A673 (cell line): ENCODE measurements around the gene HMG20B. TPM values are rescaled to one million over a fixed set of nuclear protein-coding genes. Genes with fewer than 3 reads are reported as not detected.

Source experiments
- BruUV-seq: library from RNA; stranded (reverse); fragments of 400-500 nt; replicated peaks from 2 replicates; lab custom pipeline; 2021; lab: Mats Ljungman, UMichigan
- CTCF ChIA-PET: fragments of 300-600 bp; sonication (Branson Sonifier 250); formaldehyde crosslinking; loops from one replicate; lab custom pipeline; 2022; ENCODE audit warnings: antibody characterized with exemption; lab: Charles Lee
- POLR2A ChIA-PET: fragments of 300-600 bp; sonication (Branson Sonifier 250); formaldehyde crosslinking; loops from one replicate; lab custom pipeline; 2022; ENCODE audit warnings: antibody characterized with exemption; ENCODE audit not compliant: low non-redundant PET; lab: Charles Lee
- DNase-seq: peaks from one replicate; pipeline ENCODE4 v3.0.0-alpha.2; 2015; ENCODE audit warnings: low spot score
- H3K27ac ChIP-seq: fragments of 200-600 bp; sonication (generic); 2 replicates; pipeline ENCODE4 v1.5.1; 2016; ENCODE audit warnings: mixed run types, low read depth, mild to moderate bottlenecking, mixed read lengths, antibody characterized with exemption, low read length; ENCODE audit not compliant: poor library complexity, severe bottlenecking
- H3K27me3 ChIP-seq: fragments of 200-600 bp; sonication (generic); replicated peaks from 2 replicates; pipeline ENCODE4 v1.6.1; 2017; ENCODE audit warnings: mixed run types, low read depth, mild to moderate bottlenecking, mixed read lengths, antibody characterized with exemption, low read length; ENCODE audit not compliant: insufficient read depth, poor library complexity
- H3K36me3 ChIP-seq: fragments of 200-600 bp; sonication (generic); 2 replicates; pipeline ENCODE4 v1.6.1; 2016; ENCODE audit warnings: mixed run types, mild to moderate bottlenecking, mixed read lengths, antibody characterized with exemption, low read length; ENCODE audit not compliant: insufficient read depth, poor library complexity, severe bottlenecking
- H3K4me1 ChIP-seq: fragments of 200-600 bp; sonication (generic); 2 replicates; pipeline ENCODE4 v1.6.1; 2017; ENCODE audit warnings: mixed run types, mild to moderate bottlenecking, mixed read lengths, antibody characterized with exemption, low read length; ENCODE audit not compliant: insufficient read depth, poor library complexity, severe bottlenecking
- H3K4me3 ChIP-seq: fragments of 200-600 bp; sonication (generic); 2 replicates; pipeline ENCODE4 v1.5.1; 2016; ENCODE audit warnings: low read depth, mixed run types, mild to moderate bottlenecking, mixed read lengths, low read length; ENCODE audit not compliant: poor library complexity, severe bottlenecking
- H3K9me3 ChIP-seq: fragments of 200-600 bp; sonication (generic); 2 replicates; pipeline ENCODE4 v1.6.1; 2016; ENCODE audit warnings: mixed run types, low read depth, mild to moderate bottlenecking, mixed read lengths, antibody characterized with exemption, low read length; ENCODE audit not compliant: poor library complexity, severe bottlenecking
- CTCF ChIP-seq: fragments of 300-800, 200-600 bp; sonication (generic); conservative IDR thresholded peaks from 2 replicates; pipeline ENCODE4 v1.5.1; 2017; ENCODE audit warnings: low read depth, mild to moderate bottlenecking, antibody characterized with exemption, low read length, moderate library complexity, mixed read lengths
- EZH2 ChIP-seq: fragments of 200-600 bp; sonication (generic); IDR thresholded peaks from 2 replicates; pipeline ENCODE4 v1.6.1; 2017; ENCODE audit warnings: borderline replicate concordance, low read depth, mild to moderate bottlenecking, mixed read lengths, antibody characterized with exemption, low read length; ENCODE audit not compliant: poor library complexity, severe bottlenecking
- intact Hi-C: fragments of 100-400 bp; cut with micrococcal nuclease; formaldehyde crosslinking; loops from one replicate; pipeline ENCODE4 v1.10.0; 2022; ENCODE audit not compliant: unreplicated experiment
- total RNA-seq: library from RNA; stranded (reverse); gene quantifications from 2 replicates; pipeline ENCODE4 v1.2.3, GENCODE V29; 2021

Gene HMG20B
- total RNA-seq, 1 experiment from 2014 or later, result 53.9 TPM

GRCh38 chr19:3538965-3539755 lies 33.6 kb upstream of the HMG20B start, which contains the start of gene TEKTIP1:
Gene TEKTIP1, plus strand, starts transcription at chr19:3539174. Its CDS starts 4 bp downstream, at chr19:3539178.
- Histone ChIP-seq H3K27me3 (no peaks in the 10 kb centered on the region), H3K4me1 (no peaks in the 10 kb centered on the region), H3K27ac (no peak within 1 kb of the TSS), H3K4me3 (no peak within 1 kb of the TSS), H3K36me3 (peaks cover 41% of the 10 kb centered on the region), H3K9me3 (no peaks in the 10 kb centered on the region)
- intact Hi-C loops, result no loop called here
- ChIA-PET POLR2A (no interaction called here), CTCF (no interaction called here)
- no TSS peak for BruUV-seq
- TF ChIP-seq CTCF, result no peak
- no peak for TF ChIP-seq EZH2
- DNase-seq, result no peak

- POLR2A ChIA-PET, result no interaction called here
- BruUV-seq, result no TSS peak
These were observed 33.0 kb upstream of the HMG20B start for GRCh38 chr19:3539756-3540118.

More at GRCh38 chr19:3539756-3540118, 33.0 kb upstream of the HMG20B start:
- TF ChIP-seq CTCF (no peak), EZH2 (no peak)
- H3K36me3 ChIP-seq, result peaks cover 40% of the 10 kb centered on the region
- no peak for DNase-seq
- H3K4me1 ChIP-seq, result no peaks in the 10 kb centered on the region
- no peaks in the 10 kb centered on the region for H3K27me3 ChIP-seq
- H3K27ac ChIP-seq, result no peak overlapping the region
- no peaks in the 10 kb centered on the region for H3K9me3 ChIP-seq
- intact Hi-C loops, result loop anchor here (10.0 kb wide), 1 partner anchor 165 kb away; the partner anchor contains the start of genes PIP5K1C and TJP3
- CTCF ChIA-PET, result no interaction called here
- H3K4me3 ChIP-seq, result no peak overlapping the region
